GM12865 (cell line): ENCODE data around the gene DENND2C.

Experiments used
- DNase-seq: peaks from one replicate; pipeline ENCODE4 v3.0.0; 2010; ENCODE audit warnings: low read depth
- H3K4me3 ChIP-seq: 2 replicates; pipeline ENCODE4 v1.5.1; 2011; ENCODE audit warnings: mild to moderate bottlenecking, low read depth, low read length, control low read depth
- CTCF ChIP-seq: IDR thresholded peaks from 2 replicates; pipeline ENCODE4 v1.5.1; 2011; ENCODE audit warnings: low read length, control low read depth, low read depth, inconsistent platforms; ENCODE audit not compliant: insufficient read depth; ENCODE audit errors: missing control alignments

The DENND2C gene

GRCh38 chr1:114535401-114535800 is 134.4 kb downstream of the DENND2C start:
- DNase-seq = no peak
- TF ChIP-seq CTCF = no peak
- no peak overlapping the region for H3K4me3 ChIP-seq
